ENCODE data around the gene CREB5.

Gene CREB5

GRCh38 chr7:28510026-28510369, 97.7 kb downstream of the CREB5 start:
- no peak for DNase-seq (ENCODE audit: low read depth in 2 of 2)

- no peak for DNase-seq (ENCODE audit: low read depth in 2 of 2)
Observed at GRCh38 chr7:28512668-28513440, 100.5 kb downstream of the CREB5 start.

- no peak for DNase-seq (ENCODE audit: low read depth in 2 of 2)
Observed at GRCh38 chr7:28516390-28517172, 104.3 kb downstream of the CREB5 start.

GRCh38 chr7:28517206-28517605, 104.9 kb downstream of the CREB5 start:
- DNase-seq (ENCODE audit: low read depth in 2 of 2) = no peak

GRCh38 chr7:28517606-28518005, 105.3 kb downstream of the CREB5 start:
- DNase-seq (ENCODE audit: low read depth in 2 of 2) = no peak

- no peak for DNase-seq (ENCODE audit: low read depth in 2 of 2)
Observed at GRCh38 chr7:28520074-28521015, 108.0 kb downstream of the CREB5 start.

DNA sequence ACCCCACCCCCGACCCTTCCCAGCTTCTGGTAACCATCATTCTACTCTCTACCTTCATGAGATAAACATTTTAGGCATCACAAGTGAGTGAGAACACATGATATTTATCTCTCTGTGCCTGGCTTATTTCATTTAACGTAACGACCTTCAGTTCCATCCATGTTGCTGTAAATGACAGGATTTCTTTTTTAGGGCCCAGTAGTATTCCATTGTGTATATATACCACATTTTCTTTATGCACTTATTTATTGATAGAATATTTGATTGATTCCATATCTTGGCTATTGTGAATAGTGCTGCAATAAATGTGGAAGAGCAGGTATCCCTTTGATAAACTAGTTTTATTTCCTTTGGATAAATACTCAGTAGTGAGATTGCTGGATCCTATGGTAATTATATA, 112.7 kb downstream of the CREB5 start:
- no peak for DNase-seq (ENCODE audit: low read depth in 2 of 2)

GRCh38 chr7:28528899-28529298, 116.6 kb downstream of the CREB5 start:
- no peak for DNase-seq (ENCODE audit: low read depth in 2 of 2)

DNA sequence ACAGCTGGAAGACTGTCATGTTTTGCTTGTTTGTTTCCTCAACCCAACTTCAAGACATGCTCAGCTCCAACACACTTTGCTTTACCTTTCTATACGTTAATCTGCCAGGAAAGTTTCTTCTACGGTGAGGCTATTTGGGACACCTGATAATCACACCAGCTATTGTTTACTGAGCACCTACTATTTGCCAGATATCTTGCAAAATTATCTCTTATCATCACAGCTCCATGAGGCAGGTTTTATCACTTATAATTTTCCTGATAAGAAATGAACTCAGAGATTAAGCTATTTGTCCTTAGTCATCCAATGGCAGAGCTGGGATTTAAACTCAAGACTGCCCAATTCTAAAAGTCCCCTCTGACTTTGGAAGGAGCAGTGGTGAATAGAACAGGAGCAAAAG, 117.4 kb downstream of the CREB5 start:
- no peak for DNase-seq (ENCODE audit: low read depth in 2 of 2)

DNA sequence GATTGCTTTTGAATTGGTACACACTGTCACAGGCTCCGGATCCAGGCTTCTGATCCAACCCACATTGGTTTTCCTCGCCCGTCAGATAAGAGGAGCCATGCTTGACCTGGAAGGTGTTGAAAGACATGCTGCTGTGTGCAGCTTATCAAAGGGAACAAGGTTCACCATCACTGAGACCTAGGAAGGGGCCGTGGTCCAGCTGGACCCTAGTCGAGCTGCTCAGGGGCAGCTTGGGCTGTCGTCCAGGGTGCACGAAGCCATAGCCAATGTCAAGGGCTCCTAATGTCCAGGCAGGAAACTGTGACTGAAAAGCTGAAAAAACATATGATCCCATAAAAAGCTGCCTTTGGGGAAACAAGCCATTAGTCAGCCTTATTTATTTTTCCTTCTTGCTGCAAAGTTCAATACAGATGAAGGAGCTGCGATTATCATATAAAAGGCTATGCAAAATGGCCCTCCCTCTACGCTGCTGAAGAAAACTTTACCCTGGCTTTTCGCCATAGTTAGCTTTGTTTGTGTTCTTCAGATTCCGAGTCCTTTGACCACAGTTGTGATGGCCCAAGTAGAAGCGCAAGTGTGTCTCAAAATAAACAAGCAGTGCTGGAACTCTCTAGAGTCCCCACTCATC, 118.0 kb downstream of the CREB5 start:
- DNase-seq (ENCODE audit: low read depth in 2 of 2) = no peak

GRCh38 chr7:28530803-28531175, 118.5 kb downstream of the CREB5 start:
- no peak for DNase-seq (ENCODE audit: low read depth in 2 of 2)

DNA sequence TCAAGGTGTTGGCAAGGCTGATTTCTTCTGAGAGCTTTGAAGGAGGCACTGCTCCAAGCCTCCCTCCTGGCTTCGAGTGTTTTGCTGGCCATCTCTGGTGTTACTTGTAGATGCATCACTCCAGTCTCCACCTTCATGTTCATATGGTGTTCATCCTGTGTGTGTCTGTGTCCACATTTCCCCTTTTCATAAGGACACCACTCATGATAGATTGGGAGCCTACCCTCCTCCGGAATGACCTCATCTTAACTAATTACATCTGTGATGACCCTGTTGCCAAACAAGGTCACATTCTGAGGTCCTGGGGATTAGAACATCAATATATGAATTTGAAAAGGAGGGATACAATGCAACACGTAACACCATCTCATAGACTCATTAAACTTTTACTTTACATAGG, 119.0 kb downstream of the CREB5 start:
- no peak for DNase-seq (ENCODE audit: low read depth in 2 of 2)

DNA sequence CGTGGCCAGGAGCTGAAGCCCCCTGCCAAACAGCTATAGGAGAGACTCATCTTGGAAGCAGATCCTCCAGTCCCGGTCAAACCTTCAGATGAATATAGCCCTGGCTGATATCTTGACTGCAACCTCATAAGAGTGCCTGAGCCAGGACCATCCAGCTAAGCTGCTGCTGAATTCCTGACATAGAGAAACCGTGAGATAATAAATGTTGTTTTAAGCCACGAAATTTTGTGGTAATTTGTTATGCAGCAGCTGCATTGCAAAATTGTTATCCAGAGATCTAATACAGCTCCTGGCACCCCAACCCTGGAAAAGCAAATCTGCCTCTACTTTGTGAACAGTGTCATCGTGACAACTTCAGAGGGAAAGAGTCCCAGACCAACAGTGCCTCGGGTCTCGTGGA, 119.9 kb downstream of the CREB5 start:
- DNase-seq (ENCODE audit: low read depth in 2 of 2) = no peak

GRCh38 chr7:28533267-28533666, 120.9 kb downstream of the CREB5 start:
- no peak for DNase-seq (ENCODE audit: low read depth in 2 of 2)

- DNase-seq (ENCODE audit: low read depth in 2 of 2) = no peak
Observed at GRCh38 chr7:28533731-28534531, 121.6 kb downstream of the CREB5 start.

DNA sequence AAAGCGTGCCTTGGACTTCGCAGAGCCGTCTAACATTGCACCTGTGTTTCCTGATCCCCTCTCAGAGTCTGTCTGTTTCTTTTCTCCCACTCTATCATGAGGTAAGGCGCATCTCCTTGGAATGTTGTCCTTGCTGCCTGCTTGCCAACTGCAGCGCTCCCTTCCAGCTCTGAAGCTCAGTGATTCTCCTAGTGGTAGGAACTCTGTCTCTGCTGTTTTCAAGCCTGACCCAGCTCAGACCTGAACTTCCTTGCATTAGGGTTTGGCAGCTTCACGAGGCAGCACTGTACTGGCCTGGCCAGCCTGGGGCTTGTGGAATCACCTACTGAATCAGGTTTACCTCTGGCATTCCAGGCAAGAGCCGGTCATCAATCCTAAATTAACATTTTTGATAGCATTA, 123.9 kb downstream of the CREB5 start:
- no peak for DNase-seq (ENCODE audit: low read depth in 2 of 2)

- no peak for DNase-seq (ENCODE audit: low read depth in 2 of 2)
Observed at GRCh38 chr7:28539289-28539981, 127.1 kb downstream of the CREB5 start.

DNA sequence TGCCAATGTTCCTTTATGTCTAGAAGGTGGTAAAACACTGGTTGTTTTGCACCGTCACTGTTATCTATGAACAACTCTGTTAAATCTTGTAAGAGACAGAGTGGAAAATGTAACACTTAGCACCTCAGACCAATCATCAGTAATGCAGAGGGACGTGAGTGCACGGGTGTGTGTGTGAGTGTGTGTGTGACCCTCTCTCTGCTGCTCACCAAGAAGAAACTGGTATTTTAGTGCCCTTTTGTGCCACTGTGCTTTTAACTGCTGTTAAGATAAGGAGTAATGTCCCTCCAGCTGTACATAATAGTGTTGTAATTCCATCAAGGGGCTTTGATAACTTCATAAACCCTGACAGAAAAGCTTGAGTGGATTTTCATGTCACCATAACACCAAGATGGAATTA, 130.1 kb downstream of the CREB5 start:
- DNase-seq (ENCODE audit: low read depth in 2 of 2) = no peak

- no peak for DNase-seq (ENCODE audit: low read depth in 2 of 2)
Observed at GRCh38 chr7:28544453-28545117, 132.3 kb downstream of the CREB5 start.

- no peak for DNase-seq (ENCODE audit: low read depth in 2 of 2)
Observed at GRCh38 chr7:28546067-28546466, 133.7 kb downstream of the CREB5 start.
